ENCODE data around the gene NOSIP.

GRCh38 chr19:49605605-49606004, 25.2 kb upstream of the NOSIP start:
- no peak for TF ChIP-seq SIN3A (IDR thresholded peaks at IDR 0.05; ENCODE audit: borderline replicate concordance, insufficient read depth, low read length)
- TF ChIP-seq POLR2AphosphoS5 (IDR thresholded peaks at IDR 0.05; ENCODE audit: low read depth, low read length): no peak
